Left renal pelvis (tissue), 4 donors: ENCODE data around the gene GALR3. TPM values are rescaled to one million over a fixed set of nuclear protein-coding genes. Genes with fewer than 3 reads are reported as not detected.

ENCODE experiments used
- DNase-seq, 4 donors: peaks; one replicate each; pipeline ENCODE4 v3.0.0-alpha.2; 2013; ENCODE audit warnings: low read depth in 4 of 4, low spot score in 3 of 4
- polyA plus RNA-seq, 4 donors: library from polyadenylated mRNA; unstranded; fragments of 120-200 nt; gene quantifications; one replicate each; pipeline ENCODE4 v1.2.1, GENCODE V29; 2013; ENCODE audit not compliant: insufficient read length in 4 of 4

GALR3 gene
- polyA plus RNA-seq, 4 donors = not detected

- DNase-seq = no peak
These were observed 2.8 kb upstream of the GALR3 start for GRCh38 chr22:37820350-37820749.

- no peak for DNase-seq
These were observed 926 bp upstream of the GALR3 start for GRCh38 chr22:37822079-37822833.

GRCh38 chr22:37824674-37825641 lies 1.8 kb downstream of the GALR3 start:
- DNase-seq = no peak

GRCh38 chr22:37827056-37827455 lies 3.9 kb downstream of the GALR3 start:
- no peak for DNase-seq

GRCh38 chr22:37830093-37830842 lies 7.1 kb downstream of the GALR3 start:
- no peak for DNase-seq

GRCh38 chr22:37831472-37831871 lies 8.3 kb downstream of the GALR3 start:
- no peak for DNase-seq

GRCh38 chr22:37832022-37832857 lies 9.1 kb downstream of the GALR3 start:
- no peak for DNase-seq

GRCh38 chr22:37842015-37842793 lies 19.0 kb downstream of the GALR3 start:
- no peak for DNase-seq

- no peak for DNase-seq
These were observed 20.5 kb downstream of the GALR3 start for GRCh38 chr22:37843741-37844089.

GRCh38 chr22:37844904-37845329 lies 21.7 kb downstream of the GALR3 start:
- DNase-seq = no peak

GRCh38 chr22:37846433-37846832 lies 23.3 kb downstream of the GALR3 start:
- DNase-seq = no peak

GRCh38 chr22:37848587-37849088 lies 25.5 kb downstream of the GALR3 start:
- no peak for DNase-seq

GRCh38 chr22:37849089-37849751 lies 26.0 kb downstream of the GALR3 start, which contains the start of gene EIF3L:
Gene EIF3L (plus strand): TSS chr22:37849419. CDS start chr22:37849450, 31 bp downstream.
- peak; percentile 75 to 85 (median 78) for DNase-seq

GRCh38 chr22:37850801-37851200 lies 27.6 kb downstream of the GALR3 start:
- DNase-seq = no peak

GRCh38 chr22:37852418-37852817 lies 29.2 kb downstream of the GALR3 start:
- DNase-seq = no peak

GRCh38 chr22:37854946-37855345 lies 31.8 kb downstream of the GALR3 start:
- DNase-seq = no peak

- no peak for DNase-seq
These were observed 32.3 kb downstream of the GALR3 start for GRCh38 chr22:37855462-37855861.

- DNase-seq = no peak
These were observed 37.7 kb downstream of the GALR3 start for GRCh38 chr22:37860796-37861421.
